Esophagus muscularis mucosa (tissue), 4 donors: ENCODE measurements around the gene BCAS4.

ENCODE experiments used
- EP300 ChIP-seq: sonication (generic); formaldehyde crosslinking; IDR thresholded peaks from one replicate; pipeline ENCODE4 v1.6.1; 2017; ENCODE audit warnings: antibody characterized with exemption
- POLR2A ChIP-seq: fragments of 450-650 bp; IDR thresholded peaks from one replicate; pipeline ENCODE4 v1.6.1; 2017; ENCODE audit warnings: antibody characterized with exemption, moderate library complexity, mild to moderate bottlenecking, low read depth
- POLR2AphosphoS5 ChIP-seq, 2 donors: sonication (generic); formaldehyde crosslinking; IDR thresholded peaks; one replicate each; pipeline ENCODE4 v1.6.1; 2017; ENCODE audit warnings: antibody characterized with exemption in 2 of 2
- TF ChIP-seq, protein P1 (sequence below), 3 experiments: fragments of 200-600 bp in 2 of 3; fragments of 450-650 bp in 1 of 3; sonication (generic) in 2 of 3; IDR thresholded peaks; one replicate each; pipeline ENCODE4 v1.5.1; 2017 to 2019; ENCODE audit warnings: antibody characterized with exemption in 3 of 3, mild to moderate bottlenecking in 2 of 3, moderate library complexity in 1 of 3

DNA sequence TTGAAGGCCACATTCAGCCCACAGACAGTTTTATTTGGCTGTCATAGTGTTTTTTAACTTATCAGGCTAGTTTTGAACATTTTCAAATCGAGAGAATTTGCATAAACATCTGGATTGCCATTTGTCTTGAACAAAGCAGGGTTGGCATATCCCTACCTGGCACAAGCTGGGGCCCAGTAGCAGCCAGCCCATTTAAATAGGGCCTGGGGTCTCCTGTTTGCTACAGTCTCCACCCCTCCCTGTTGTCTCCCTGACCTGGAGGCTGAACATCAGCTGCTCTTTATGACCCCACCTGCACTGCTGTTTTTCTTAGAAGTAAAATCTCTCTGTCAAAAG lies 10.5 kb downstream of the BCAS4 start:
- TF ChIP-seq, protein P1, sequence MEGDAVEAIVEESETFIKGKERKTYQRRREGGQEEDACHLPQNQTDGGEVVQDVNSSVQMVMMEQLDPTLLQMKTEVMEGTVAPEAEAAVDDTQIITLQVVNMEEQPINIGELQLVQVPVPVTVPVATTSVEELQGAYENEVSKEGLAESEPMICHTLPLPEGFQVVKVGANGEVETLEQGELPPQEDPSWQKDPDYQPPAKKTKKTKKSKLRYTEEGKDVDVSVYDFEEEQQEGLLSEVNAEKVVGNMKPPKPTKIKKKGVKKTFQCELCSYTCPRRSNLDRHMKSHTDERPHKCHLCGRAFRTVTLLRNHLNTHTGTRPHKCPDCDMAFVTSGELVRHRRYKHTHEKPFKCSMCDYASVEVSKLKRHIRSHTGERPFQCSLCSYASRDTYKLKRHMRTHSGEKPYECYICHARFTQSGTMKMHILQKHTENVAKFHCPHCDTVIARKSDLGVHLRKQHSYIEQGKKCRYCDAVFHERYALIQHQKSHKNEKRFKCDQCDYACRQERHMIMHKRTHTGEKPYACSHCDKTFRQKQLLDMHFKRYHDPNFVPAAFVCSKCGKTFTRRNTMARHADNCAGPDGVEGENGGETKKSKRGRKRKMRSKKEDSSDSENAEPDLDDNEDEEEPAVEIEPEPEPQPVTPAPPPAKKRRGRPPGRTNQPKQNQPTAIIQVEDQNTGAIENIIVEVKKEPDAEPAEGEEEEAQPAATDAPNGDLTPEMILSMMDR (IDR thresholded peaks at IDR 0.05), result no peak
- TF ChIP-seq POLR2A, result no peak
- TF ChIP-seq POLR2AphosphoS5 (IDR thresholded peaks at IDR 0.05), result no peak
- TF ChIP-seq EP300, result no peak
